GM12891 (cell line): ENCODE measurements around the gene SSTR3.

ENCODE experiments used
- PAX5 ChIP-seq: IDR thresholded peaks from 2 replicates; pipeline ENCODE4 v1.6.1; 2011; ENCODE audit warnings: low read length, moderate library complexity, mild to moderate bottlenecking; ENCODE audit not compliant: insufficient read depth, severe bottlenecking
- POLR2A ChIP-seq: IDR thresholded peaks from 2 replicates; pipeline ENCODE4 v1.6.1; 2011; ENCODE audit warnings: low read depth, low read length, control low read depth
- POLR2AphosphoS5 ChIP-seq: IDR thresholded peaks from 2 replicates; pipeline ENCODE4 v1.6.1; 2011; ENCODE audit warnings: low read depth, low read length, control low read depth
- POU2F2 ChIP-seq: IDR thresholded peaks from 2 replicates; pipeline ENCODE4 v1.6.1; 2011; ENCODE audit warnings: low read depth, mild to moderate bottlenecking, control low read depth, low read length, moderate library complexity
- SPI1 ChIP-seq: IDR thresholded peaks from 2 replicates; pipeline ENCODE4 v1.6.1; 2011; ENCODE audit warnings: low read depth, low read length, control low read depth
- TAF1 ChIP-seq: IDR thresholded peaks from 2 replicates; pipeline ENCODE4 v1.6.1; 2011; ENCODE audit warnings: low read depth, low read length, control low read depth

- TF ChIP-seq POLR2A, result no peak; the same call in 1 of the 2 replicates
- no peak for TF ChIP-seq POLR2AphosphoS5
- TF ChIP-seq TAF1, result no peak
- TF ChIP-seq SPI1, result no peak
- no peak for TF ChIP-seq POU2F2
- no peak for TF ChIP-seq PAX5
These were observed 7.3 kb upstream of the SSTR3 start for GRCh38 chr22:37219533-37219932.
